Endothelial cell of umbilical vein (primary cell): Measurements from ENCODE around the gene SAMD11. TPM values are rescaled to one million over a fixed set of nuclear protein-coding genes. Genes with fewer than 3 reads are reported as not detected.

Experiments used
- BruUV-seq: library from RNA; stranded (reverse); fragments of 400-500 nt; replicated peaks from 2 replicates; lab custom pipeline; 2021; lab: Mats Ljungman, UMichigan
- CTCF ChIA-PET: fragments of 300-600, 350-600 bp; sonication (Branson Sonifier 250); formaldehyde crosslinking; loops from one replicate; lab custom pipeline; 2021; ENCODE audit warnings: antibody characterized with exemption, inconsistent platforms; lab: Charles Lee
- POLR2A ChIA-PET: fragments of 300-600, 350-600 bp; sonication (Branson Sonifier 250); formaldehyde crosslinking; loops from one replicate; lab custom pipeline; 2021; ENCODE audit warnings: antibody characterized with exemption, inconsistent platforms; lab: Charles Lee
- DNase-seq: peaks from one replicate; pipeline ENCODE4 v3.0.0-alpha.2; 2011; ENCODE audit warnings: low read depth, low spot score
- FAIRE-seq: peaks from 2 replicates; lab custom pipeline; 2011; peaks lifted over from hg19 to GRCh38; lab: Jason Lieb, UNC
- H2AFZ ChIP-seq: 2 replicates; pipeline ENCODE4 v1.6.0; 2012; ENCODE audit warnings: low read depth, low read length, control low read depth, inconsistent platforms
- H3K27ac ChIP-seq: 2 replicates; pipeline ENCODE4 v1.5.1; 2011; ENCODE audit warnings: low read depth, mild to moderate bottlenecking, control low read depth, low read length, moderate library complexity; ENCODE audit not compliant: insufficient read depth
- H3K27me3 ChIP-seq, 2 experiments: 2 replicates each; pipeline versions ENCODE4 v1.6.0 to v1.6.1; 2011; ENCODE audit warnings: low read length in 2 of 2, mixed read lengths in 1 of 2; ENCODE audit not compliant: control insufficient read depth in 2 of 2, insufficient read depth in 2 of 2
- H3K36me3 ChIP-seq, 2 experiments: 2 replicates in 1 of 2; 3 replicates in 1 of 2; pipeline ENCODE4 v1.5.1; 2011; ENCODE audit warnings: low read length in 2 of 2, mild to moderate bottlenecking in 1 of 2, moderate library complexity in 1 of 2; ENCODE audit not compliant: control insufficient read depth in 2 of 2, insufficient read depth in 2 of 2; ENCODE audit errors: extremely low read depth in 1 of 2
- H3K4me1 ChIP-seq: 3 replicates; pipeline ENCODE4 v1.5.1; 2011; ENCODE audit warnings: mild to moderate bottlenecking, low read length; ENCODE audit not compliant: control insufficient read depth, insufficient read depth; ENCODE audit errors: extremely low read depth
- H3K4me2 ChIP-seq: 2 replicates; pipeline ENCODE4 v1.6.1; 2011; ENCODE audit warnings: low read length, control low read depth, mixed read lengths; ENCODE audit not compliant: insufficient read depth
- H3K4me3 ChIP-seq, 3 experiments: fragments of 200-600 bp in 1 of 3; sonication (generic), shearing (Covaris generic) in 1 of 3; replicated peaks in 1 of 3; 2 replicates each; pipeline ENCODE4 v1.5.1; 2011 to 2016; ENCODE audit warnings: control low read depth in 3 of 3, low read length in 3 of 3, mild to moderate bottlenecking in 2 of 3, inconsistent platforms in 1 of 3, low read depth in 1 of 3, moderate library complexity in 1 of 3; ENCODE audit not compliant: insufficient read depth in 1 of 3
- H3K79me2 ChIP-seq: 2 replicates; pipeline ENCODE4 v1.6.0; 2012; ENCODE audit warnings: low read length, inconsistent platforms; ENCODE audit not compliant: control insufficient read depth, insufficient read depth
- H3K9ac ChIP-seq: replicated peaks from 2 replicates; pipeline ENCODE3; 2011; ENCODE audit warnings: low read length, control low read depth; ENCODE audit not compliant: insufficient read depth; ENCODE audit errors: extremely low read depth
- H3K9me1 ChIP-seq: replicated peaks from 3 replicates; pipeline ENCODE4 v1.6.0; 2011; ENCODE audit warnings: mild to moderate bottlenecking, low read length; ENCODE audit not compliant: control insufficient read depth, insufficient read depth; ENCODE audit errors: extremely low read depth
- H3K9me3 ChIP-seq: replicated peaks from 2 replicates; pipeline ENCODE4 v1.5.1; 2012; ENCODE audit warnings: low read length, inconsistent platforms; ENCODE audit not compliant: control insufficient read depth, insufficient read depth
- H4K20me1 ChIP-seq: replicated peaks from 2 replicates; pipeline ENCODE3; 2011; ENCODE audit warnings: mild to moderate bottlenecking, low read length; ENCODE audit not compliant: control insufficient read depth, insufficient read depth; ENCODE audit errors: extremely low read depth
- FOS ChIP-seq: IDR thresholded peaks from 2 replicates; pipeline ENCODE4 v1.6.1; 2011; ENCODE audit warnings: mild to moderate bottlenecking, low read length, moderate library complexity, borderline replicate concordance; ENCODE audit not compliant: insufficient read depth
- GATA2 ChIP-seq: IDR thresholded peaks from 2 replicates; pipeline ENCODE4 v1.7.0; 2011; ENCODE audit warnings: low read depth, mild to moderate bottlenecking, moderate library complexity, mixed read lengths, low read length; ENCODE audit not compliant: insufficient read length, insufficient read depth
- MYC ChIP-seq: IDR thresholded peaks from one replicate; pipeline ENCODE4 v1.6.1; 2011; ENCODE audit warnings: mild to moderate bottlenecking, low read depth, low read length
- POLR2A ChIP-seq: IDR thresholded peaks from 2 replicates; pipeline ENCODE4 v1.6.1; 2012; ENCODE audit warnings: low read depth, mild to moderate bottlenecking, control low read depth, low read length
- dilution Hi-C: fragments of 300-500 bp; cut with MboI; formaldehyde crosslinking; loops from one replicate; pipeline ENCODE4 v1.15.0; 2019; ENCODE audit warnings: low sequenced_read_pairs; ENCODE audit not compliant: extremely low pct_ligation_motif_present
- intact Hi-C: fragments of 100-400 bp; cut with micrococcal nuclease; formaldehyde crosslinking; loops from one replicate; pipeline ENCODE4 v1.10.0; 2022
- polyA plus RNA-seq, 4 experiments: library from polyadenylated mRNA; depleted of rRNA in 3 of 4; stranded (reverse) in 3 of 4; unstranded in 1 of 4; fragments of >200 nt; gene quantifications; 2 replicates each; pipeline versions ENCODE4 v1.2.1 to v1.2.3, GENCODE V29; 2011 to 2012; ENCODE audit warnings: missing spikeins in 1 of 4
- total RNA-seq: library from RNA; stranded (reverse); gene quantifications from 2 replicates; pipeline ENCODE4 v1.2.3, GENCODE V29; 2021
- TF ChIP-seq, protein P1 (sequence below): IDR thresholded peaks from 2 replicates; pipeline ENCODE4 v1.6.1; 2011; ENCODE audit not compliant: insufficient read depth, insufficient read length

The SAMD11 gene
- total and polyA plus RNA-seq, 2 donors (not counting 3 experiments of a cell fraction or from before 2014, with no cell fraction given), result not detected

DNA sequence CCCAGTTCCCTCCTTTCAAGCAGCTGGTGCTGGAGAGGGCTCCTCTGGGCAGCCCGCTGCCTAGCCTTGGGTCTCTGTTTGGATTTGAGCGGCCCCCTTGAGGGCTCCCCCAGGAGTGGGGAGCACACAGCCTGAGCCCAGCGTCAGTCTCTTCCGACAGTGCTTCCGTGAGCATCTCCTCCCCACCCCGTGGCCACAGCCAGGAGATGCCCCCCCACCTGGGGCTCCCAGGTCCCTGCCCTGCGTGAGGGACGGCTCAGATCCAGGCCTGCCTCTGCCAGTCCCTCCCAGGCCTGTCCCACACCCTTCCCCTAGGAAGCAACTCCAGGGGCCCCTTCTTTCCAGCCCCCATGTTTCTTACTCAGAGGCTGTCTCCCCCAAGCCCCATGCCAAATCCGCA lies 3.5 kb downstream of the SAMD11 start:
- DNase-seq (no peak), FAIRE-seq (no peak)
- POLR2A ChIA-PET, result no interaction called here
- no peak for TF ChIP-seq MYC
- TF ChIP-seq, protein P1, sequence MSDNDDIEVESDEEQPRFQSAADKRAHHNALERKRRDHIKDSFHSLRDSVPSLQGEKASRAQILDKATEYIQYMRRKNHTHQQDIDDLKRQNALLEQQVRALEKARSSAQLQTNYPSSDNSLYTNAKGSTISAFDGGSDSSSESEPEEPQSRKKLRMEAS, result no peak
- H2AFZ ChIP-seq, result no peak overlapping the region
- peaks cover 17 to 27% of the 10 kb centered on the region in 2 experiments for H3K27me3 ChIP-seq
- intact Hi-C loops (no loop called here), dilution Hi-C loops (no loop called here)
- no peak overlapping the region for H3K4me2 ChIP-seq
- CTCF ChIA-PET, result no interaction called here
- H3K9ac ChIP-seq, result no peak overlapping the region
- no peak overlapping the region for H3K4me3 ChIP-seq
- H3K36me3 ChIP-seq, result no peaks in the 10 kb centered on the region
- no peaks in the 10 kb centered on the region for H3K9me1 ChIP-seq
- no TSS peak for BruUV-seq
- H3K79me2 ChIP-seq, result no peaks in the 10 kb centered on the region
- H3K27ac ChIP-seq, result no peak overlapping the region
- H3K9me3 ChIP-seq, result no peaks in the 10 kb centered on the region
- H4K20me1 ChIP-seq, result no peaks in the 10 kb centered on the region
- no peaks in the 10 kb centered on the region for H3K4me1 ChIP-seq

DNA sequence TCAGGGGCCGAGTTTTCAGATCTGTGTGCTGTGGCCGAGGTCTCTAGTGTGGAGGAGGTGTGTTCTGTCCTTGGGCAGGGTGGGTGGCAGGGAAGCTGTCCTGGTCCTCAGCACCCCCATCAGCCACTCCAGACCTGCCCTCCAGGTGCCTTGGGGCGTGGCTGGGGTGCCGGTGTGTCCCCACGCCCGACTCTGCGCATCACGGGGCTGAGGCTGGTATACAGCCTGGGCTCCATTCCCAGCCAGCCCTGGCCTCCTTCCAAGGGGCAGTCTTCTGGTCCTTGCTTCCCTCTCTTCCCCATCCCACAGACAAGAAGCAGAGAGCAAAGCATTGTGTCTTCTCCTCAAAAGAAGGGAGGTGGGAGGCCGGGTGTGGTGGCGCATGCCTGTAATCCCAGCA lies 4.0 kb downstream of the SAMD11 start:
- ChIA-PET CTCF (interaction anchor here (1.4 to 2.9 kb wide), 2 partner anchors 11 to 58 kb away, joined by 3 to 13 read pairs; no protein-coding TSS in a partner anchor), POLR2A (no interaction called here)
- no peak for DNase-seq
- H3K79me2 ChIP-seq, result no peaks in the 10 kb centered on the region
- TF ChIP-seq POLR2A (no peak), FOS (no peak), GATA2 (no peak)
- no peaks in the 10 kb centered on the region for H3K4me1 ChIP-seq
- no peaks in the 10 kb centered on the region for H3K9me3 ChIP-seq
- H2AFZ ChIP-seq, result no peak overlapping the region
- no TSS peak for BruUV-seq
- no peak for FAIRE-seq
- no peaks in the 10 kb centered on the region for H3K36me3 ChIP-seq
- dilution Hi-C loops (no loop called here), intact Hi-C loops (no loop called here)
- H3K9ac ChIP-seq, result no peak overlapping the region
- H3K4me3 ChIP-seq, result no peak overlapping the region
- H3K9me1 ChIP-seq, result no peaks in the 10 kb centered on the region
- H3K27ac ChIP-seq, result no peak overlapping the region
- H3K27me3 ChIP-seq, result peaks cover 17 to 27% of the 10 kb centered on the region in 2 experiments
- H4K20me1 ChIP-seq, result no peaks in the 10 kb centered on the region
- H3K4me2 ChIP-seq, result no peak overlapping the region
